H1 (cell line): Measurements from ENCODE around the gene NUDT19. TPM values are rescaled to one million over a fixed set of nuclear protein-coding genes. Genes with fewer than 3 reads are reported as not detected.
"Not testable (repeated sequence)": the region's sequence is repeated elsewhere in the genome, so short reads cannot be mapped to it uniquely, and the experiment has no call there.

Source experiments
- CTCF ChIA-PET: fragments of 300-600 bp; sonication (Branson Sonifier 250); formaldehyde crosslinking; loops from one replicate; lab custom pipeline; 2021; ENCODE audit not compliant: partially characterized antibody; lab: Charles Lee
- POLR2A ChIA-PET: fragments of 300-600 bp; sonication (Branson Sonifier 250); formaldehyde crosslinking; loops from one replicate; lab custom pipeline; 2021; ENCODE audit warnings: inconsistent platforms; ENCODE audit not compliant: partially characterized antibody; lab: Charles Lee
- DNase-seq, 2 experiments: peaks; one replicate each; pipeline versions ENCODE4 v3.0.0 to v3.0.0-alpha.2; 2010 to 2022; ENCODE audit warnings: low spot score in 2 of 2, low read depth in 1 of 2, mixed read lengths in 1 of 2
- FAIRE-seq: peaks from 2 replicates; lab custom pipeline; 2011; peaks lifted over from hg19 to GRCh38; lab: Jason Lieb, UNC
- H2AFZ ChIP-seq: 2 replicates; pipeline ENCODE4 v1.8.1; 2012; ENCODE audit warnings: low read length, inconsistent platforms
- H2AK5ac ChIP-seq: 2 replicates; pipeline ENCODE4 v1.6.1; 2013; ENCODE audit warnings: low read depth, low read length
- H2BK120ac ChIP-seq: replicated peaks from 2 replicates; pipeline ENCODE3; 2013; ENCODE audit warnings: low read depth, low read length, inconsistent platforms
- H2BK12ac ChIP-seq: 2 replicates; pipeline ENCODE4 v1.6.1; 2013; ENCODE audit warnings: low read depth, low read length
- H2BK15ac ChIP-seq: 2 replicates; pipeline ENCODE4 v1.6.1; 2013; ENCODE audit warnings: low read length
- H2BK20ac ChIP-seq: 2 replicates; pipeline ENCODE4 v1.6.1; 2013; ENCODE audit warnings: low read length
- H2BK5ac ChIP-seq: 2 replicates; pipeline ENCODE4 v1.6.1; 2013; ENCODE audit warnings: low read depth, low read length
- H3K14ac ChIP-seq: 2 replicates; pipeline ENCODE4 v1.6.1; 2013; ENCODE audit warnings: inconsistent platforms; ENCODE audit not compliant: insufficient read length
- H3K18ac ChIP-seq: 2 replicates; pipeline ENCODE4 v1.6.1; 2013; ENCODE audit warnings: low read length; ENCODE audit errors: extremely low read depth
- H3K23ac ChIP-seq: 2 replicates; pipeline ENCODE4 v1.6.1; 2013; ENCODE audit warnings: inconsistent platforms; ENCODE audit not compliant: insufficient read length
- H3K23me2 ChIP-seq: 2 replicates; pipeline ENCODE4 v1.6.1; 2013; ENCODE audit warnings: low read depth, low read length
- H3K27ac ChIP-seq: 2 replicates; pipeline ENCODE4 v1.6.1; 2011; ENCODE audit warnings: low read depth, low read length, inconsistent platforms
- H3K27me3 ChIP-seq, 4 experiments: replicated peaks in 1 of 4; 1 replicate in 1 of 4; 2 replicates in 3 of 4; pipeline versions ENCODE4 v1.6.1 to v1.8.1; 2011 to 2013; ENCODE audit warnings: low read length in 3 of 4, mild to moderate bottlenecking in 3 of 4, inconsistent platforms in 2 of 4, mixed read lengths in 2 of 4, moderate library complexity in 1 of 4; ENCODE audit not compliant: control insufficient read depth in 3 of 4, insufficient read depth in 3 of 4; ENCODE audit errors: extremely low read depth in 1 of 4
- H3K36me3 ChIP-seq, 4 experiments: 2 replicates each; pipeline versions ENCODE4 v1.6.1 to v1.8.1; 2011 to 2013; ENCODE audit warnings: mild to moderate bottlenecking in 4 of 4, low read length in 3 of 4, moderate library complexity in 2 of 4, control low read depth in 1 of 4, inconsistent platforms in 1 of 4; ENCODE audit not compliant: insufficient read depth in 4 of 4, control insufficient read depth in 2 of 4
- H3K4ac ChIP-seq: replicated peaks from 2 replicates; pipeline ENCODE3; 2013; ENCODE audit warnings: low read length, low read depth, mixed read lengths, inconsistent platforms; ENCODE audit not compliant: insufficient read length
- H3K4me1 ChIP-seq, 4 experiments: replicated peaks in 1 of 4; 1 replicate in 1 of 4; 2 replicates in 3 of 4; pipeline versions ENCODE4 v1.6.1 to v1.8.1; 2011 to 2013; ENCODE audit warnings: low read length in 3 of 4, inconsistent platforms in 2 of 4, mixed read lengths in 1 of 4; ENCODE audit not compliant: insufficient read depth in 4 of 4, control insufficient read depth in 3 of 4
- H3K4me2 ChIP-seq, 2 experiments: 2 replicates each; pipeline versions ENCODE4 v1.6.1 to v1.8.1; 2011 to 2013; ENCODE audit warnings: low read depth in 2 of 2, low read length in 2 of 2, control low read depth in 1 of 2, inconsistent platforms in 1 of 2, mild to moderate bottlenecking in 1 of 2; ENCODE audit not compliant: insufficient read depth in 1 of 2
- H3K4me3 ChIP-seq, 4 experiments: fragments of 200-600, 300-600 bp in 1 of 4; sonication (generic), shearing (Covaris generic), sonication (Bioruptor Twin) in 1 of 4; 2 replicates each; pipeline versions ENCODE4 v1.5.1 to v1.8.1; 2011 to 2016; ENCODE audit warnings: low read length in 4 of 4, low read depth in 3 of 4, control low read depth in 2 of 4, inconsistent platforms in 2 of 4, mild to moderate bottlenecking in 2 of 4, mixed read lengths in 1 of 4, moderate library complexity in 1 of 4; ENCODE audit not compliant: insufficient read depth in 2 of 4; ENCODE audit errors: extremely low read depth in 1 of 4
- H3K56ac ChIP-seq: replicated peaks from 2 replicates; pipeline ENCODE3; 2013; ENCODE audit warnings: low read depth, mild to moderate bottlenecking, mixed read lengths, low read length, inconsistent platforms; ENCODE audit not compliant: insufficient read length
- H3K79me1 ChIP-seq: 2 replicates; pipeline ENCODE4 v1.6.1; 2013; ENCODE audit warnings: low read depth, low read length, control low read depth
- H3K79me2 ChIP-seq, 2 experiments: 2 replicates each; pipeline versions ENCODE4 v1.6.1 to v1.8.1; 2012 to 2013; ENCODE audit warnings: low read length in 2 of 2, mild to moderate bottlenecking in 2 of 2, inconsistent platforms in 1 of 2; ENCODE audit not compliant: insufficient read depth in 2 of 2, control insufficient read depth in 1 of 2
- H3K9ac ChIP-seq, 4 experiments: replicated peaks in 1 of 4; 1 replicate in 1 of 4; 2 replicates in 3 of 4; pipeline versions ENCODE4 v1.6.1 to v1.8.1; 2011 to 2013; ENCODE audit warnings: low read depth in 3 of 4, low read length in 3 of 4, control low read depth in 2 of 4, mild to moderate bottlenecking in 2 of 4, moderate library complexity in 2 of 4, inconsistent platforms in 1 of 4; ENCODE audit errors: extremely low read depth in 1 of 4
- H3K9me3 ChIP-seq, 2 experiments: 2 replicates each; pipeline versions ENCODE4 v1.6.1 to v1.8.1; 2012 to 2013; ENCODE audit warnings: mild to moderate bottlenecking in 2 of 2, moderate library complexity in 2 of 2, control low read depth in 1 of 2, inconsistent platforms in 1 of 2, low read depth in 1 of 2, low read length in 1 of 2, mixed read lengths in 1 of 2; ENCODE audit not compliant: insufficient read depth in 2 of 2
- H4K20me1 ChIP-seq, 2 experiments: replicated peaks in 1 of 2; 2 replicates each; pipeline versions ENCODE3 to v1.8.1; 2011 to 2013; ENCODE audit warnings: inconsistent platforms in 2 of 2, low read length in 2 of 2, mild to moderate bottlenecking in 1 of 2; ENCODE audit not compliant: insufficient read depth in 2 of 2, control insufficient read depth in 1 of 2
- H4K5ac ChIP-seq: 2 replicates; pipeline ENCODE4 v1.6.1; 2013; ENCODE audit warnings: low read length, low read depth, mixed read lengths, inconsistent platforms; ENCODE audit not compliant: insufficient read length
- H4K8ac ChIP-seq: 2 replicates; pipeline ENCODE4 v1.8.0; 2013; ENCODE audit warnings: mild to moderate bottlenecking, moderate library complexity, low read length, inconsistent platforms; ENCODE audit not compliant: insufficient read depth; ENCODE audit errors: extremely low read depth
- H4K91ac ChIP-seq: replicated peaks from 2 replicates; pipeline ENCODE3; 2013; ENCODE audit warnings: low read length, mixed read lengths, inconsistent platforms; ENCODE audit not compliant: insufficient read length
- SIX5 ChIP-seq: IDR thresholded peaks from 2 replicates; pipeline ENCODE4 v1.6.1; 2011; ENCODE audit warnings: mild to moderate bottlenecking, low read depth, low read length
- TBP ChIP-seq: IDR thresholded peaks from 2 replicates; pipeline ENCODE4 v1.6.1; 2011; ENCODE audit warnings: low read depth, low read length, improper control_type of control experiment
- WGBS, 2 experiments: shearing (Covaris generic) in 1 of 2; methylation state at CpG; one replicate each; pipeline versions ENCODE4 v1.1.6 to v1.1.7; 2013 to 2015; ENCODE audit warnings: low lambda C conversion rate in 2 of 2, mixed read lengths in 2 of 2, inconsistent platforms in 1 of 2, low coverage in 1 of 2, missing lambda C conversion rate in 1 of 2; ENCODE audit not compliant: insufficient replicate concordance in 2 of 2, insufficient coverage in 1 of 2, insufficient read length in 1 of 2; ENCODE audit errors: extremely low coverage in 1 of 2, missing lambda C conversion rate in 1 of 2; 5-methylcytosine and 5-hydroxymethylcytosine counted together
- polyA plus RNA-seq, 7 experiments: library from polyadenylated mRNA; depleted of rRNA in 3 of 7; stranded (reverse) in 5 of 7; unstranded in 2 of 7; fragments of >200 nt in 5 of 7; fragments of 200-250 nt in 2 of 7; gene quantifications; 1 replicate in 5 of 7; 2 replicates in 1 of 7; 4 replicates in 1 of 7; pipeline versions ENCODE4 v1.2.1 to v1.2.3, GENCODE V29; 2011 to 2013; ENCODE audit warnings: missing spikeins in 2 of 7, mixed read lengths in 2 of 7
- total RNA-seq: library from RNA; stranded (reverse); fragmentation: NEBNext Ultra II Directional; extraction: Animal tissue kit (Norgen Biotek cat#: 25700); gene quantifications from 2 replicates; pipeline ENCODE4 v1.2.1, GENCODE V29; 2021
- TF ChIP-seq, protein P1 (sequence below): IDR thresholded peaks from 2 replicates; pipeline ENCODE4 v1.6.1; 2011; ENCODE audit warnings: low read length, improper control_type of control experiment

NUDT19 gene
- total and polyA plus RNA-seq, 2 of the 8 experiments (the other 6 are each of a cell fraction or from before 2014, with no cell fraction given): 2.0 to 3.3 TPM

DNA sequence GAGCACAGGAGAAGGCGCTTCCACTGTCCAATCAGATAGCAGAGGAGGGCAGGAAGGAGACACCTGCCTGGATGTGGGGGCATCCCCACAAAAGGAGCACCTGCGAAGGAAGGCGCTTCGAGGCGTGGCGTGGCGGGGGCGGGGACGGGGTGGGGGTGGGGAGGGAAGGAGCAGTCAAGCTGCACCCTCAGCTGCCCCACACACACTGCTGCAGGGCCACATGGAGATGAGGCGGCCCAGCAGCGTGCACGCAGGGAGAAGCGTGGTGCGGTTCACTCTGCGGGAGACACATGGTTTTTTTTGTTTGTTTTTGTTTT, 38.1 kb upstream of the NUDT19 start (continued):
- TF ChIP-seq TBP: no peak
- TF ChIP-seq, protein P1, sequence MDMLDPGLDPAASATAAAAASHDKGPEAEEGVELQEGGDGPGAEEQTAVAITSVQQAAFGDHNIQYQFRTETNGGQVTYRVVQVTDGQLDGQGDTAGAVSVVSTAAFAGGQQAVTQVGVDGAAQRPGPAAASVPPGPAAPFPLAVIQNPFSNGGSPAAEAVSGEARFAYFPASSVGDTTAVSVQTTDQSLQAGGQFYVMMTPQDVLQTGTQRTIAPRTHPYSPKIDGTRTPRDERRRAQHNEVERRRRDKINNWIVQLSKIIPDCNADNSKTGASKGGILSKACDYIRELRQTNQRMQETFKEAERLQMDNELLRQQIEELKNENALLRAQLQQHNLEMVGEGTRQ: no peak
- TF ChIP-seq SIX5: no peak
- TF ChIP-seq, all 59 proteins: peak for 0

DNA sequence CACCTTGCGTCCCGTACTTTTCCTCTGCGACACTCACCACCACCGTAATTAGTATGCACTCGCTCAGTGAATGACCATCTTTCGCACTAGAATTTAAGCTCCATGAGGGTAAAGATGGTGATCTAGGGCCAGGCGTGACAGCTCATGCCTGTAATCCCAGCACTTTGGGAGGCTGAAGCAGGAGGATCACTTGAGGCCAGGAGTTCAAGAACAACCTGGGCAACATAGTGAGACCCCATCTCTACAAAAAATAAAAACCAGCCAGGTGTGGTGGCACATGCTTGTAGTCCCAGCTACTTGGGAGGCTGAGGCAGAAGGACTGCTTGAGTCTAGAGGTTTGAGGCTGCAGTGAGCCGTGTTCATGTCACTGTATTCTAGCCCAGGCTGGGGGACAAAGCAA, 35.2 kb upstream of the NUDT19 start:
- not testable (repeated sequence) for H2BK15ac ChIP-seq, H2BK12ac ChIP-seq, H3K56ac ChIP-seq, H2BK120ac ChIP-seq, H4K20me1 ChIP-seq, H2BK20ac ChIP-seq, H3K23me2 ChIP-seq, H3K79me1 ChIP-seq, H3K4me2 ChIP-seq, H3K4me1 ChIP-seq, H3K27me3 ChIP-seq, H3K4ac ChIP-seq, H2AFZ ChIP-seq, H3K9ac ChIP-seq, H3K4me3 ChIP-seq, H3K14ac ChIP-seq, H3K9me3 ChIP-seq, FAIRE-seq, DNase-seq, H3K23ac ChIP-seq, H3K36me3 ChIP-seq, H4K5ac ChIP-seq, H2BK5ac ChIP-seq, H4K91ac ChIP-seq, H3K27ac ChIP-seq, H4K8ac ChIP-seq, H2AK5ac ChIP-seq, H3K18ac ChIP-seq
- CTCF ChIA-PET: interaction anchor here (0.6 to 2.5 kb wide), 6 partner anchors 10 to 254 kb away, joined by 3 to 10 read pairs (median 3); partner anchors contain the start of gene RGS9BP
- 91% methylated on average over 7 of the region's 8 CpGs; no CpG with 5 or more reads in 1 of the 2 experiments for WGBS, 2 experiments
- POLR2A ChIA-PET: interaction anchor here (0.7 kb wide), 1 partner anchor 263 kb away, joined by 5 read pairs; no protein-coding TSS in a partner anchor
- H3K79me2 ChIP-seq: peaks cover 0 to 14% of the 10 kb centered on the region in 2 experiments; a peak in 2 of 4 replicates
